ENCODE data around the gene PTGR3. TPM values are rescaled to one million over a fixed set of nuclear protein-coding genes. Genes with fewer than 3 reads are reported as not detected.

The PTGR3 gene, protein sequence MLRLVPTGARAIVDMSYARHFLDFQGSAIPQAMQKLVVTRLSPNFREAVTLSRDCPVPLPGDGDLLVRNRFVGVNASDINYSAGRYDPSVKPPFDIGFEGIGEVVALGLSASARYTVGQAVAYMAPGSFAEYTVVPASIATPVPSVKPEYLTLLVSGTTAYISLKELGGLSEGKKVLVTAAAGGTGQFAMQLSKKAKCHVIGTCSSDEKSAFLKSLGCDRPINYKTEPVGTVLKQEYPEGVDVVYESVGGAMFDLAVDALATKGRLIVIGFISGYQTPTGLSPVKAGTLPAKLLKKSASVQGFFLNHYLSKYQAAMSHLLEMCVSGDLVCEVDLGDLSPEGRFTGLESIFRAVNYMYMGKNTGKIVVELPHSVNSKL
- total RNA-seq, result 10 to 100 TPM; 43.4 to 59.1 TPM

DNA sequence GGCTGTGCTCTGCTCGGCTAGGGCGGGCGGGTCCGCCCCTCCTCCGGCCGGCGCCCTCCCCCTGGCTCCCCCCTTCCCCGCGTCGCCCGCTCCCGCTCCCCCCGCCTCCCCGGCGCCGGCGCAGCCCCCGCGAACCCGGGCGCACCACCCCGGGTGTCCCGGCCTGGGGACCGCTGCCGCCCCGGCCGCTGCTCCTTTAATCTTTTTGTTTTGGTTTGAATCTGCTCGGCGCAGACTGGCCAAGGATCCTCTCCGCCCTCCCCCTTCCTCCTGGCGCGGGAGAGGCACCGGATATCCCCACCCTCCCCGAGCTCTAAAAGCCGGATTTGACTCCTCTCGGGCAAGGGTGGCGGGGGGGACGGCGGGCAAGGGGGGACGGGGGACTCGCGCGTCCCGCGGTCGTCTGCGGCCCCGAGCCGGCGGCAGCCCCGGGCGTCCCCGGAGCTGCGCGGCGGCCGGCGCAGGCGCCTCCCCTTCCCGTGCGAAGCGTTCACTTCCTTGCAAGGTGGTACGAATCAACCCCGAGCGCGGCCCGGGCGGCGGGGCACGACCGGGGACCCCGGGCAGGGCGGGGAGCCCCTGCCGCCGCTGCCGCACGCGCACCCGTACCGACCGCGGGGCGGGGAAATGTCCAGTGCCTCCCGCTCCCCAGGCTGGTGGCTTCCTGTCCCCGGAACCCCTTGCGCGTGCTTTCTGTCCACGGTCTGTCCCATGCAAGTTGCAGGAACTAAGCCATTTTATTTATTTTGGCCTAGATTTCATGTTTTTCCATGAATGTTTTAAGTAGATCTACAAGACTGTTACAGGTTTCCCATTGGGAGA is at the start of gene PTGR3:
Gene PTGR3, minus strand, starts transcription at position 11 of the 822 bp plus-strand sequence. CDS start 81 bp downstream, outside the sequence.
- H3K4me3 ChIP-seq, result peak within 1 kb of the TSS; percentile 87
- H3K9me3 ChIP-seq, result no peaks in the 10 kb centered on the region
- peak within 1 kb of the TSS; percentile 99 for H3K27ac ChIP-seq
- H3K9ac ChIP-seq (ENCODE audit: low read depth in 2 of 2, low read length in 2 of 2), result peak within 1 kb of the TSS; percentile 74 to 97
- no peaks in the 10 kb centered on the region for H3K27me3 ChIP-seq
- peak; percentile 88 for DNase-seq
- no peaks in the 10 kb centered on the region for H3K36me3 ChIP-seq
- TF ChIP-seq, protein P1, sequence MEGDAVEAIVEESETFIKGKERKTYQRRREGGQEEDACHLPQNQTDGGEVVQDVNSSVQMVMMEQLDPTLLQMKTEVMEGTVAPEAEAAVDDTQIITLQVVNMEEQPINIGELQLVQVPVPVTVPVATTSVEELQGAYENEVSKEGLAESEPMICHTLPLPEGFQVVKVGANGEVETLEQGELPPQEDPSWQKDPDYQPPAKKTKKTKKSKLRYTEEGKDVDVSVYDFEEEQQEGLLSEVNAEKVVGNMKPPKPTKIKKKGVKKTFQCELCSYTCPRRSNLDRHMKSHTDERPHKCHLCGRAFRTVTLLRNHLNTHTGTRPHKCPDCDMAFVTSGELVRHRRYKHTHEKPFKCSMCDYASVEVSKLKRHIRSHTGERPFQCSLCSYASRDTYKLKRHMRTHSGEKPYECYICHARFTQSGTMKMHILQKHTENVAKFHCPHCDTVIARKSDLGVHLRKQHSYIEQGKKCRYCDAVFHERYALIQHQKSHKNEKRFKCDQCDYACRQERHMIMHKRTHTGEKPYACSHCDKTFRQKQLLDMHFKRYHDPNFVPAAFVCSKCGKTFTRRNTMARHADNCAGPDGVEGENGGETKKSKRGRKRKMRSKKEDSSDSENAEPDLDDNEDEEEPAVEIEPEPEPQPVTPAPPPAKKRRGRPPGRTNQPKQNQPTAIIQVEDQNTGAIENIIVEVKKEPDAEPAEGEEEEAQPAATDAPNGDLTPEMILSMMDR (IDR thresholded peaks at IDR 0.05), result no peak
- intact Hi-C loops (cut with DNase I), result no loop called here
- peaks cover 19% of the 10 kb centered on the region for H3K4me1 ChIP-seq

DNA sequence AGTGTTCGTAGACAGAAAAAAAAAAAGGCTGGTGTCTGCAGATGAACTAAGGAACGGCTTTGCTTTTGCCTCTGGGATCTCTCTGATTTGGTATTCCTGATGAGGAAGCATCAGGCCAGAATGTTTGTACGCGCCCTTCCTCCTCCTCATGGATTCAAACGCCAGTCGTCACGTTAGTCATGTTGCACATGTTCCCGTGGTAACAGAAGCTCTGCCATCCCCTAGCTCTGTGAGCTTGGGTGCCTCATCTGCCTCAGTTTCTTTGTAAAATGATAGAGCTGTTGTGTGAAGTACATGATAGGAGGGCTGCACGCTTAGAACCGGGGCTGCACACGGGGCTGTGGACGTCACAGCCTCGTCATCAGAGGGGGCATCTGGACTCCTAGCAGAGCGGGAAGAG is 48.7 kb upstream of the PTGR3 start:
- Histone ChIP-seq H3K4me1 (no peaks in the 10 kb centered on the region), H3K27me3 (no peaks in the 10 kb centered on the region), H3K36me3 (no peaks in the 10 kb centered on the region), H3K9me3 (no peaks in the 10 kb centered on the region), H3K4me3 (no peak overlapping the region), H3K27ac (no peak overlapping the region), H3K9ac (ENCODE audit: low read depth in 2 of 2, low read length in 2 of 2) (no peak overlapping the region)
- intact Hi-C loops (cut with DNase I), result no loop called here
- TF ChIP-seq, protein P1 (IDR thresholded peaks at IDR 0.05), result no peak
- DNase-seq, result no peak

DNA sequence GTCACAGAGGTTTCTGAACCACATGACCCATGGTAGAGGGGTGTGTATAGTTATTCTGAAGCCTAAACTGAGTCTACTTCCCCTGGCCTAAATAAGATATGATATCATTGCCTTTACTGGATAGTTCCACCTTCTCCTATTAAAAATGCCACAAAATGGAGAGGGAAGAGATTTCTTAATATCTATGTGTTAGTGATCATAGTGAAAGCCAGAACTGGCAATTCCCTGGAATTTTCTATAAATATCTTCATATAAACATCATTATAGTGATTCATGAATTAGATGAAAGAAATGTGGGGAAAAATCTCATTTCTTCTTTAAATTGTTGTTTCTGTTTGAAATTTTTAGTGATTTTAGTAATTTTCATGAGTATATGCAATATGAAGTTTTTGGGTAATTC is 47.4 kb upstream of the PTGR3 start:
- intact Hi-C loops (cut with DNase I), result no loop called here
- H3K4me1 ChIP-seq, result no peaks in the 10 kb centered on the region
- no peak overlapping the region for H3K27ac ChIP-seq
- H3K4me3 ChIP-seq, result no peak overlapping the region
- no peak for DNase-seq
- no peaks in the 10 kb centered on the region for H3K36me3 ChIP-seq
- H3K9ac ChIP-seq (ENCODE audit: low read depth in 2 of 2, low read length in 2 of 2), result no peak overlapping the region
- TF ChIP-seq, protein P1 (IDR thresholded peaks at IDR 0.05), result no peak
- H3K27me3 ChIP-seq, result no peaks in the 10 kb centered on the region
- no peaks in the 10 kb centered on the region for H3K9me3 ChIP-seq

DNA sequence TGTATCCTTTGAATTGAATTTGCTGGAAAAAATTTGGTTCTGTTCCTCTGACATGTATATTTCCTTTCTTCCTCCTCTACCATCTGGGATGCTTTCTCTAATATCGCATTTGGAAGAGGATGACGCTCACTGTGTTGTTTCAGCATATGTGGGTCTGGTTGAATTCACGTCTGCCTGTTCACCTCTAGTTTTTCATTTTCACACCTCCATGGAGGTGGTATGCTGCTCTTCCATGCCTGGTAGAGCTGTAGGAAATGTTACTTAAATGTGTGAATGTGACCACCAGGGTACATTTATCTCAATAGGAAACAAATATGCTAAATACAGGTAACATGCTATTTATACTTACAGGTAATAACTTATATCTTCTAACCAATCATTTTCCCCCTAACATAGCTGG is 46.2 kb upstream of the PTGR3 start:
- Histone ChIP-seq H3K27me3 (no peaks in the 10 kb centered on the region), H3K9ac (ENCODE audit: low read depth in 2 of 2, low read length in 2 of 2) (no peak overlapping the region), H3K4me3 (no peak overlapping the region), H3K9me3 (no peaks in the 10 kb centered on the region), H3K36me3 (no peaks in the 10 kb centered on the region), H3K27ac (no peak overlapping the region), H3K4me1 (no peaks in the 10 kb centered on the region)
- TF ChIP-seq, protein P1 (IDR thresholded peaks at IDR 0.05), result no peak
- intact Hi-C loops (cut with DNase I), result no loop called here
- no peak for DNase-seq

DNA sequence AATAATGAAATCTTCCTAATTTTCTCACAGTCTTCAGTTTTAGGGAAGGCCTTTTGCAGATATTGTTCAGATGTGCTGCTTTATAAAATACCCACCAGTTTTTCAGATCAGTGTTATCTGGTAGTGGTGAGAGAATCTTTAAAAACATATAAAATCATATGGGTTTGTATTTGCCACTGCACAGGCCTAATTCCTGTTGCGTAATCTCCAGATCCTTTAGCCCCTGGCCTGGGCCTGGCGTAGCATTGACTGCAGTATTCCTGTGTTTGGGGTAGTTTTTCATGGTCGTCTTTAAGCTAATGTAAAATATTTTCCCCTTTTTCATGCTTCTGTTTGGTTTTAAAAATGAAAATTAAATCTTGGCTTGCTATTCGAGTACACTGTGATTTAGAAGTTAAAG is 44.8 kb upstream of the PTGR3 start:
- no peaks in the 10 kb centered on the region for H3K36me3 ChIP-seq
- no peaks in the 10 kb centered on the region for H3K9me3 ChIP-seq
- H3K27me3 ChIP-seq, result no peaks in the 10 kb centered on the region
- TF ChIP-seq, protein P1 (IDR thresholded peaks at IDR 0.05), result no peak
- H3K4me1 ChIP-seq, result no peaks in the 10 kb centered on the region
- no peak for DNase-seq
- H3K4me3 ChIP-seq, result no peak overlapping the region
- no peak overlapping the region for H3K27ac ChIP-seq
- no peak overlapping the region for H3K9ac ChIP-seq (ENCODE audit: low read depth in 2 of 2, low read length in 2 of 2)
- intact Hi-C loops (cut with DNase I), result no loop called here
